ENCODE results near the gene UPF1. TPM values are rescaled to one million over a fixed set of nuclear protein-coding genes. Genes with fewer than 3 reads are reported as not detected.
A peak's percentile ranks its signal among the peaks of the same experiment; 100 is the strongest.

The UPF1 gene
- total and polyA plus RNA-seq, 2 of the 13 experiments (the other 11 are each of a cell fraction or from before 2014, with no cell fraction given), result 16.9 to 41.8 TPM

GRCh38 chr19:18889949-18890745 lies 58.4 kb downstream of the UPF1 start:
- in situ Hi-C loops (cut with HindIII; ENCODE audit: extremely low pct_ligation_motif_present, low pct_unique_long_range_greater_than_20kb), result loop anchor here (10.0 kb wide), 1 partner anchor 95 kb away; no protein-coding TSS in a partner anchor
- Histone ChIP-seq H3K79me2 (ENCODE audit: insufficient read depth, low read length) (no peaks in the 10 kb centered on the region), H3K9ac (ENCODE audit: insufficient read depth, low read depth, low read length) (no peak overlapping the region), H2AFZ (ENCODE audit: low read length) (no peak overlapping the region), H3K27ac (ENCODE audit: extremely low read length, insufficient read depth, low read length) (no peak overlapping the region), H3K4me3 (replicated peaks in 1 of 3; ENCODE audit: insufficient read depth in 1 of 3, low read depth in 2 of 3, low read length in 3 of 3) (no peak overlapping the region), H3K27me3 (ENCODE audit: control insufficient read depth in 1 of 2, insufficient read depth in 2 of 2, low read length in 2 of 2) (no peaks in the 10 kb centered on the region), H3K4me2 (ENCODE audit: low read depth, low read length) (no peak overlapping the region), H3K4me1 (ENCODE audit: insufficient read depth, low read length) (peaks cover 6% of the 10 kb centered on the region), H4K20me1 (ENCODE audit: insufficient read depth, low read length) (no peaks in the 10 kb centered on the region), H3K36me3 (replicated peaks in 1 of 2; ENCODE audit: control insufficient read depth in 1 of 2, insufficient read depth in 2 of 2, low read length in 2 of 2) (no peaks in the 10 kb centered on the region), H3K9me3 (ENCODE audit: low read length) (no peaks in the 10 kb centered on the region)
- no peak for DNase-seq (ENCODE audit: low spot score)
- no TSS peak for BruUV-seq (replicated peaks)
- no peak for FAIRE-seq
- intact Hi-C loops (cut with micrococcal nuclease; ENCODE audit: unreplicated experiment), result no loop called here
- 85% methylated on average over 10 of the region's 10 CpGs for WGBS (ENCODE audit: low lambda C conversion rate)
- POLR2A ChIA-PET, result no interaction called here
- no peak for ATAC-seq
- CTCF ChIA-PET (ENCODE audit: low intra/inter-chr PET ratio, low total read pairs), result no interaction called here
- TF ChIP-seq ZNF33B (CRISPR knock-in tag; IDR thresholded peaks at IDR 0.05), result no peak
- peak; percentile 49; the same call in 1 of the 2 replicates for TF ChIP-seq ZNF121 (CRISPR knock-in tag; IDR thresholded peaks at IDR 0.05)
- TF ChIP-seq SMAD9 (CRISPR knock-in tag; IDR thresholded peaks at IDR 0.05), result no peak
- TF ChIP-seq ZNF746 (CRISPR knock-in tag; IDR thresholded peaks at IDR 0.05), result no peak
- TF ChIP-seq ZNF570 (CRISPR knock-in tag; IDR thresholded peaks at IDR 0.05; ENCODE audit: borderline replicate concordance), result no peak

GRCh38 chr19:18893587-18894253 lies 62.0 kb downstream of the UPF1 start:
- in situ Hi-C loops (cut with HindIII; ENCODE audit: extremely low pct_ligation_motif_present, low pct_unique_long_range_greater_than_20kb) (loop anchor here (10.0 kb wide), 1 partner anchor 91 kb away; no protein-coding TSS in a partner anchor), intact Hi-C loops (cut with micrococcal nuclease; ENCODE audit: unreplicated experiment) (no loop called here)
- ATAC-seq (no peak), DNase-seq (ENCODE audit: low spot score) (no peak), FAIRE-seq (no peak)
- no peaks in the 10 kb centered on the region for H4K20me1 ChIP-seq (ENCODE audit: insufficient read depth, low read length)
- no peak overlapping the region for H2AFZ ChIP-seq (ENCODE audit: low read length)
- H3K4me3 ChIP-seq (replicated peaks in 1 of 3; ENCODE audit: insufficient read depth in 1 of 3, low read depth in 2 of 3, low read length in 3 of 3), result no peak overlapping the region
- ChIA-PET CTCF (ENCODE audit: low intra/inter-chr PET ratio, low total read pairs) (interaction anchor here (0.9 kb wide), 1 partner anchor 91 kb away, joined by 3 read pairs; no protein-coding TSS in a partner anchor), POLR2A (no interaction called here)
- H3K9ac ChIP-seq (ENCODE audit: insufficient read depth, low read depth, low read length), result no peak overlapping the region
- no peak overlapping the region for H3K4me2 ChIP-seq (ENCODE audit: low read depth, low read length)
- 93% methylated on average over 16 of the region's 18 CpGs for WGBS (ENCODE audit: low lambda C conversion rate)
- peaks cover 21% of the 10 kb centered on the region for H3K4me1 ChIP-seq (ENCODE audit: insufficient read depth, low read length)
- no peak overlapping the region for H3K27ac ChIP-seq (ENCODE audit: extremely low read length, insufficient read depth, low read length)
- H3K79me2 ChIP-seq (ENCODE audit: insufficient read depth, low read length), result no peaks in the 10 kb centered on the region
- H3K27me3 ChIP-seq (ENCODE audit: control insufficient read depth in 1 of 2, insufficient read depth in 2 of 2, low read length in 2 of 2), result no peaks in the 10 kb centered on the region; a peak in 1 of 5 replicates
- H3K9me3 ChIP-seq (ENCODE audit: low read length), result no peaks in the 10 kb centered on the region
- no TSS peak for BruUV-seq (replicated peaks)
- TF ChIP-seq PPARG (CRISPR knock-in tag; conservative IDR thresholded peaks at IDR 0.05) (no peak), RFX5 (IDR thresholded peaks at IDR 0.05; ENCODE audit: low read depth, low read length) (no peak)
- H3K36me3 ChIP-seq (replicated peaks in 1 of 2; ENCODE audit: control insufficient read depth in 1 of 2, insufficient read depth in 2 of 2, low read length in 2 of 2), result no peaks in the 10 kb centered on the region

Data from HepG2 (cell line).